WTC11 (cell line): ENCODE measurements around the gene PCDHGA1. TPM values are rescaled to one million over a fixed set of nuclear protein-coding genes. Genes with fewer than 3 reads are reported as not detected.
"Not testable (repeated sequence)": the region's sequence is repeated elsewhere in the genome, so short reads cannot be mapped to it uniquely, and the experiment has no call there.

ENCODE experiments used
- ATAC-seq: fragments of 200-7000 bp; cut with Tn5 transposase; 2 replicates; pipeline ENCODE4 v1.10.0; 2021; ENCODE audit warnings: mild to moderate bottlenecking, moderate library complexity
- CTCF ChIA-PET: fragments of 300-600 bp; sonication (Branson Sonifier 250); formaldehyde crosslinking; loops from one replicate; lab custom pipeline; 2021; ENCODE audit warnings: antibody characterized with exemption; lab: Charles Lee
- POLR2A ChIA-PET: fragments of 350-600 bp; sonication (Branson Sonifier 250); formaldehyde crosslinking; loops from one replicate; lab custom pipeline; 2021; ENCODE audit warnings: antibody characterized with exemption; lab: Charles Lee
- DNase-seq: peaks from one replicate; pipeline ENCODE4 v3.0.0; 2021; ENCODE audit warnings: low spot score
- H3K27ac Mint-ChIP-seq: 2 replicates; pipeline ENCODE4 v1.8.0; 2021; ENCODE audit warnings: mixed read lengths
- H3K27me3 Mint-ChIP-seq: 2 replicates; pipeline ENCODE4 v1.8.0; 2021; ENCODE audit warnings: low read depth, mild to moderate bottlenecking, moderate library complexity, mixed read lengths
- H3K36me3 Mint-ChIP-seq: 2 replicates; pipeline ENCODE4 v1.8.0; 2021; ENCODE audit warnings: mixed read lengths
- H3K4me1 Mint-ChIP-seq: 2 replicates; pipeline ENCODE4 v1.8.0; 2022; ENCODE audit warnings: mixed read lengths
- H3K4me3 Mint-ChIP-seq: 2 replicates; pipeline ENCODE4 v1.8.0; 2021; ENCODE audit warnings: mild to moderate bottlenecking, moderate library complexity, mixed read lengths
- H3K9me3 Mint-ChIP-seq: 2 replicates; pipeline ENCODE4 v1.8.0; 2021; ENCODE audit warnings: mixed read lengths
- ATF3 ChIP-seq: sonication (generic); formaldehyde crosslinking; conservative IDR thresholded peaks from 2 replicates; pipeline ENCODE4 v1.8.1; 2022; ENCODE audit warnings: mild to moderate bottlenecking, missing genetic modification reagents
- ATF6 ChIP-seq: sonication (generic); formaldehyde crosslinking; IDR thresholded peaks from 2 replicates; pipeline ENCODE4 v1.8.1; 2023; ENCODE audit warnings: mild to moderate bottlenecking, missing genetic modification reagents
- CTCF ChIP-seq: fragments of 200-600 bp; IDR thresholded peaks from 2 replicates; pipeline ENCODE4 v1.8.0; 2022; ENCODE audit warnings: antibody characterized with exemption
- ETV6 ChIP-seq: sonication (generic); formaldehyde crosslinking; IDR thresholded peaks from 2 replicates; pipeline ENCODE4 v1.8.1; 2022; ENCODE audit warnings: mild to moderate bottlenecking, missing genetic modification reagents
- GTF2I ChIP-seq: fragments of 250-450 bp; sonication (Bioruptor Pico); conservative IDR thresholded peaks from 2 replicates; pipeline ENCODE4 v1.4.0; 2021; ENCODE audit warnings: mild to moderate bottlenecking
- IRF1 ChIP-seq: sonication (generic); formaldehyde crosslinking; IDR thresholded peaks from 2 replicates; pipeline ENCODE4 v1.8.0; 2023; ENCODE audit warnings: missing genetic modification reagents
- IRF2 ChIP-seq: sonication (generic); formaldehyde crosslinking; IDR thresholded peaks from 2 replicates; pipeline ENCODE4 v1.8.0; 2022; ENCODE audit warnings: low read depth, missing genetic modification reagents, borderline replicate concordance
- NFE2L1 ChIP-seq: sonication (generic); formaldehyde crosslinking; IDR thresholded peaks from 2 replicates; pipeline ENCODE4 v1.8.1; 2023; ENCODE audit warnings: missing genetic modification reagents
- NR3C1 ChIP-seq: sonication (generic); formaldehyde crosslinking; conservative IDR thresholded peaks from 2 replicates; pipeline ENCODE4 v1.8.1; 2023; ENCODE audit warnings: low read depth, mild to moderate bottlenecking, missing genetic modification reagents
- SMAD3 ChIP-seq: sonication (generic); formaldehyde crosslinking; IDR thresholded peaks from 2 replicates; pipeline ENCODE4 v1.8.0; 2022; ENCODE audit warnings: missing genetic modification reagents, mild to moderate bottlenecking, borderline replicate concordance
- TCF7 ChIP-seq: sonication (generic); formaldehyde crosslinking; IDR thresholded peaks from 2 replicates; pipeline ENCODE4 v1.8.0; 2022; ENCODE audit warnings: mild to moderate bottlenecking, low read depth, missing genetic modification reagents, moderate library complexity
- ZBTB43 ChIP-seq: sonication (generic); formaldehyde crosslinking; IDR thresholded peaks from 2 replicates; pipeline ENCODE4 v1.8.1; 2023; ENCODE audit warnings: mild to moderate bottlenecking, missing genetic modification reagents
- ZNF121 ChIP-seq: sonication (generic); formaldehyde crosslinking; IDR thresholded peaks from 2 replicates; pipeline ENCODE4 v1.8.0; 2023; ENCODE audit warnings: missing genetic modification reagents
- ZNF219 ChIP-seq: sonication (generic); formaldehyde crosslinking; IDR thresholded peaks from 2 replicates; pipeline ENCODE4 v1.8.0; 2023; ENCODE audit warnings: missing genetic modification reagents, mild to moderate bottlenecking, borderline replicate concordance
- ZNF263 ChIP-seq: sonication (generic); formaldehyde crosslinking; IDR thresholded peaks from 2 replicates; pipeline ENCODE4 v1.8.1; 2022; ENCODE audit warnings: low read depth, mild to moderate bottlenecking, moderate library complexity, missing genetic modification reagents
- ZNF317 ChIP-seq: sonication (generic); formaldehyde crosslinking; IDR thresholded peaks from 2 replicates; pipeline ENCODE4 v1.8.1; 2023; ENCODE audit warnings: low read depth, mild to moderate bottlenecking, moderate library complexity, missing genetic modification reagents, borderline replicate concordance
- ZNF416 ChIP-seq: fragments of 250-450 bp; sonication (Bioruptor Pico); IDR thresholded peaks from 2 replicates; pipeline ENCODE4 v1.9.0; 2021; ENCODE audit warnings: mild to moderate bottlenecking, inconsistent platforms
- ZNF512 ChIP-seq: sonication (generic); formaldehyde crosslinking; IDR thresholded peaks from 2 replicates; pipeline ENCODE4 v1.8.1; 2022; ENCODE audit warnings: missing genetic modification reagents, borderline replicate concordance
- total RNA-seq: library from RNA; stranded (reverse); gene quantifications from 3 replicates; pipeline ENCODE4 v1.2.3, GENCODE V29; 2021

The PCDHGA1 gene
- total RNA-seq, 1 experiment from 2014 or later = 1.5 TPM

- Mint-ChIP-seq H3K27ac (no peak overlapping the region), H3K4me1 (peaks cover 5% of the 10 kb centered on the region), H3K27me3 (peaks cover 9% of the 10 kb centered on the region), H3K9me3 (peaks cover 59% of the 10 kb centered on the region), H3K36me3 (peaks cover 60% of the 10 kb centered on the region), H3K4me3 (no peak overlapping the region)
- TF ChIP-seq GTF2I (CRISPR knock-in tag) (no peak), ZNF263 (CRISPR knock-in tag) (no peak), ZNF416 (CRISPR knock-in tag) (no peak), ZNF512 (CRISPR knock-in tag) (no peak), ATF6 (CRISPR knock-in tag) (no peak), IRF1 (CRISPR knock-in tag) (no peak), ETV6 (no peak), ZNF219 (CRISPR knock-in tag) (no peak), TCF7 (no peak), SMAD3 (CRISPR knock-in tag) (no peak), ZNF121 (no peak), ATF3 (CRISPR knock-in tag) (no peak), ZNF317 (CRISPR knock-in tag) (no peak), ZBTB43 (CRISPR knock-in tag) (no peak), NFE2L1 (CRISPR knock-in tag) (no peak), IRF2 (CRISPR knock-in tag) (no peak), NR3C1 (CRISPR knock-in tag) (no peak)
- CTCF ChIA-PET = interaction anchor here (0.8 to 2.6 kb wide), 15 partner anchors 10 to 193 kb away, joined by 3 to 19 read pairs (median 5); partner anchors contain the start of genes PCDHB14, PCDHGA10, PCDHGA2 and PCDHGA3
- POLR2A ChIA-PET = no interaction called here
- ATAC-seq = no peak
- no peak for DNase-seq
Measured at GRCh38 chr5:141374627-141375026, 44.3 kb downstream of the PCDHGA1 start.

GRCh38 chr5:141375444-141376155 lies 45.3 kb downstream of the PCDHGA1 start:
- POLR2A ChIA-PET = not testable (repeated sequence)
- 0 out of 2 replicates have a peak, but pooled peaks have one; percentile 21 for TF ChIP-seq CTCF
- TF ChIP-seq, all 79 proteins: peak for 1; not testable (repeated sequence) for 78
- not testable (repeated sequence) for H3K27ac Mint-ChIP-seq, H3K27me3 Mint-ChIP-seq, DNase-seq, H3K4me3 Mint-ChIP-seq, H3K4me1 Mint-ChIP-seq
- H3K9me3 Mint-ChIP-seq = peaks cover 53% of the 10 kb centered on the region
- CTCF ChIA-PET = interaction anchor here (0.6 to 2.6 kb wide), 6 partner anchors 12 to 188 kb away, joined by 3 to 19 read pairs (median 6); partner anchors contain the start of genes PCDHGA10 and PCDHGB4
- peaks cover 54% of the 10 kb centered on the region for H3K36me3 Mint-ChIP-seq
- ATAC-seq = peak; percentile 41
